AG09319 (cell line): ENCODE data around the gene NHEJ1.

ENCODE experiments used
- DNase-seq: peaks from one replicate; pipeline ENCODE4 v3.0.0-alpha.2; 2010; ENCODE audit warnings: low read depth; ENCODE audit errors: extremely low read depth
- TF ChIP-seq, protein P1 (sequence below): IDR thresholded peaks from 2 replicates; pipeline ENCODE4 v1.5.1; 2011; ENCODE audit warnings: low read depth, mild to moderate bottlenecking, inconsistent platforms, low read length, moderate library complexity

Gene NHEJ1

DNA sequence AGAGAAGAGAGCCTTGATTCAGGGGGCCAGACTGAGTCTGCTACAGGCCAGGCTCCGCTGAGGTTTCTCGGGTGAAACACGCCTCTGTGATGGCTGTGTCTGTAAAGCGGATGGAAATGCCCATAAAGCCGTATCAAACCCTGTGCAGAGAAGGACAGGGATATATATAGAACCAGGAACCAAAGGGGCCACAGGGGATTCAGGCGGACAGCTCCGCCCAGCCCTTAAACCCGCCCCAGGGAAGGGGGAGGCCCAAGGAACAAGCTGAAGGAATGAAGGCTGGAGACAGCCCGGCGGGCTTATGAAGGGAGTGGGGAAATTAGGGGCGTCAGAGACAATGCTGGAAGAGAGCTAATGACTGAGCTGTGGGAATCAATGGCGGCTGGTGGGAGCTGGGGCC, 42.1 kb downstream of the NHEJ1 start:
- no peak for DNase-seq
- TF ChIP-seq, protein P1, sequence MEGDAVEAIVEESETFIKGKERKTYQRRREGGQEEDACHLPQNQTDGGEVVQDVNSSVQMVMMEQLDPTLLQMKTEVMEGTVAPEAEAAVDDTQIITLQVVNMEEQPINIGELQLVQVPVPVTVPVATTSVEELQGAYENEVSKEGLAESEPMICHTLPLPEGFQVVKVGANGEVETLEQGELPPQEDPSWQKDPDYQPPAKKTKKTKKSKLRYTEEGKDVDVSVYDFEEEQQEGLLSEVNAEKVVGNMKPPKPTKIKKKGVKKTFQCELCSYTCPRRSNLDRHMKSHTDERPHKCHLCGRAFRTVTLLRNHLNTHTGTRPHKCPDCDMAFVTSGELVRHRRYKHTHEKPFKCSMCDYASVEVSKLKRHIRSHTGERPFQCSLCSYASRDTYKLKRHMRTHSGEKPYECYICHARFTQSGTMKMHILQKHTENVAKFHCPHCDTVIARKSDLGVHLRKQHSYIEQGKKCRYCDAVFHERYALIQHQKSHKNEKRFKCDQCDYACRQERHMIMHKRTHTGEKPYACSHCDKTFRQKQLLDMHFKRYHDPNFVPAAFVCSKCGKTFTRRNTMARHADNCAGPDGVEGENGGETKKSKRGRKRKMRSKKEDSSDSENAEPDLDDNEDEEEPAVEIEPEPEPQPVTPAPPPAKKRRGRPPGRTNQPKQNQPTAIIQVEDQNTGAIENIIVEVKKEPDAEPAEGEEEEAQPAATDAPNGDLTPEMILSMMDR = no peak

DNA sequence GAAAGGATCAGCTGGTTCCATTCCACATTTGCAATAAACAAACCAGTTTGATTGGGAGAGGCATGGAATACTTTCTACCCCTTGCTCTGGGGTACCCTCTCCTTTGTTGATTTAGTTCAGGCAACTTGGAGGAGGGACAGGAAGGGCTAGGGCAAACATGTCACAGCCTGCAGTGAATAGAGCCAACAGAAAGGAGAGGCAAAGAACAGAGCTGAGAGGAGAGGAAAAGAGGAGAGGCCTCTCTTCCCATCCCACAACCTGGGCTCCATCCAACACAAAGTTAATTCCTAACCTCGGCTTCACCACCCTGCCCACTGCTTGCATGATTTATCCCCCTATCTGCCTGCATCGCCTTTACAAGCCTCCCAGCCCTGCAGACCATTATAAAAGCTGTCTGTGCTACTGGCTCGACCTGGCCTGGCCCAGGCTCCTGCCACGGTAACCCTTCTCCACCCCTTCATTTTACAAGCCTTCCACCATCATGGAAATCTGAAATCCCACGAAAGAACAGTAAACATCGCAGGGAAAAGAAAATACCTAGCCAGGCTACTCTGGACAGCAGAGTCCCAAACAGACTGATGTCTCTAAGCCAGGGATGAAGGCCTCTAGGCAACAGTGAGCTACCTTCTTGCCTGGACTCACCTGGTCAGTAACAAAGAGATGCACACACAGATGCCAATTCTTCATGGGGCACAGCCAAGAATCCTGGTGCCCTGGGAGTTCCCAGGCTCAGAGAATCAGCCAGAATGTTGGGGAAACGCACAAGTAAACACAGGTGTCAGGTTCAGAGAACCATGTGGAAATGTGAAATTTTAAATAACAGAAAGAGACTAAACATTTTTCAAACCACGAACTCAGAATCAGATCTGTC, 43.6 kb downstream of the NHEJ1 start:
- TF ChIP-seq, protein P1 = no peak
- no peak for DNase-seq

DNA sequence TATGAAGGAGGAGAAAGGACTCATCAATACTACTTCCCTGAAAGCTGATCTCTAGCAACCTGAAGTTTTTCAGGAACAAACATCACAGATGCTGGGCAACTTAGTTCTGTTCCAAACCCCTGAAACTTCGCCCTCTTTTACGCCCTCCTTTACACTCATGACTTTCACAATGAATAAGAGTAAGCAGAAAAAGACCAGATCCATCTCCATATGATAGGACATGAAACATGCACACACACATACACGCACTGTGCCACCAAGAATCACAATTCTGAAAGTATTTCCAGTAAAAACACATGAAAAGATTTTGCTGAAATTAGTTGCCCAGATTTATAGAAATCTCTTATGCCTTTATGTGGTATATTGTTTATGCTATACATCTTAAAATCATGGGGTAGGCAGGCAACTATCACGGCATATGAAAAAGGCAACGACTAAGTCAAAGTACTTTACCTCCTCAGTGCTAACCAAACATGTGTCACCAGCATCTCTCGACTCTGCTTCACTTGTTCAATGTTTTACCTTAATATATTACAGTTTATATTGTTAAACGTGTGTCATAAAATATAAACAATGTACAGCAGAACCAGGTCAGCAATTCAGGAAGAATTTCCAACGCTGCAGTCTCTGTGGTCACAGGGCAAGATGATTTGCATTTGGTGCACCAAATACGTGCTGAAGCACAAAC, 47.8 kb downstream of the NHEJ1 start:
- TF ChIP-seq, protein P1 = no peak
- no peak for DNase-seq

DNA sequence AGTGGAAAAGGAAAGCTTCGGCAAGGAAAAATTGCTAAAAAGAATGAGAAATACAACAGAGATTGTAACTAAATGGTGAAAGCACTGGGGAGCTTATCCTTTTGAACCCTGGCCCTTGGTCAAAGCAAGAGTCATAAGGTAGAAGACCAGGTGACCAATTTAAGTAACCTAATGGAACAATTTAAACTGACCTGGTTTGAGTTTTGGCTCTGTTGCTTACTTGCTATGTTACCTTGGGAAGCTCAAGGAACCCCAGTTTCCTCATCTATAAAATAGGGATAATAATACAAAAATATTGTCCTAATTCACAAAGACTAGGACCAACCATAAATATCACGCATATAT, 48.6 kb downstream of the NHEJ1 start:
- TF ChIP-seq, protein P1 = no peak
- DNase-seq = no peak

DNA sequence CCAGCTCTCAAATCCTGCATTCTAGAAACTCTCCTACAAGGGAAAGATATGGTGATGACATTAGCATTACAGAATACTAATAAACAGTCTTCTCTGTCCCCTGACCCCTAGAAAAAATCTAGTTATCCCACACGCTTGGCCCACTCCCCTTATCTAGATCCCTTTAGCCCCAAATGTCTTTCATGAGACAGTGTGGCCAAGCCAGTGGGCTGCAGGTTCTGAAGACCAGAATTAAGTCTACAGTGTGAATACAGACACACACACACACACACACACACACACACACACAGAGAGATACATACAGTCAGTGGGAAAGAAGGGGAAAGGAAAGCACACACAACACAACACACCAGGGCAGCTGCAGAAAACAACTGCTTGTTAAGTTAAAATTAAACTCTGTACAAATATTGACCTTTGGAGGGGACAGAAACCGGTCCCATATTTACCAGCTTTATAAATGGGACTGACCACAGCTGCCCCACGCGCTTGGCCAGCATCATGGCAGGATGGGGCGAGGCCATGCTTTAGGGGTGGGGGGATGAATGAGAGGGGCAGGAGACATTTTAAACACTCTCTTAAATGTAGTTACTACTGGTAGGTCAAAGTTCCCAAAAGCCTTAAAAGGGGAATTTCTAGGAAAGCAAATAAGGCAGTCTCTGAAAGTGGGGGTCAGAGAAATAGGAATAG, 49.1 kb downstream of the NHEJ1 start:
- no peak for DNase-seq

DNA sequence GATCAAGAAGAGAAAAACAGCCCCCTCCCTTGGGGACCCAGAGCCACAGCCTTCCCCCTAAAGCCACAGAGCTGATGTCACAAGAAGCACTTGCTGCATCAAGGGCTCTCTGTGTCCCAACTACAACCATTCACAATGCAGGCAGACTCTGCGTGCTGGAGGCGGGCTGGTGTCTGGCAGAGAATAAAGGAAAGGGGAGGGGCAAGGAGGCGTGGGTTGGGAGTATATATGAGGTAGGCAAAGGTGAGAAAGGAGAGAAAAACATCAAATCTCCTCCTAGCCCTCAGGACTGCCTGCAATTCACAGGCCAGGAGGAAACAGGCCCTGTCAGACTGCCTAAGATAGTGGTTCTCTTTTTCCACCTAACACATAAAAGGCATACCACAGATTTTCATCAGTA, 51.1 kb downstream of the NHEJ1 start:
- TF ChIP-seq, protein P1 = no peak
- no peak for DNase-seq

More for the DNA sequence above, 49.1 kb downstream of the NHEJ1 start:
- TF ChIP-seq, protein P1 = no peak

DNA sequence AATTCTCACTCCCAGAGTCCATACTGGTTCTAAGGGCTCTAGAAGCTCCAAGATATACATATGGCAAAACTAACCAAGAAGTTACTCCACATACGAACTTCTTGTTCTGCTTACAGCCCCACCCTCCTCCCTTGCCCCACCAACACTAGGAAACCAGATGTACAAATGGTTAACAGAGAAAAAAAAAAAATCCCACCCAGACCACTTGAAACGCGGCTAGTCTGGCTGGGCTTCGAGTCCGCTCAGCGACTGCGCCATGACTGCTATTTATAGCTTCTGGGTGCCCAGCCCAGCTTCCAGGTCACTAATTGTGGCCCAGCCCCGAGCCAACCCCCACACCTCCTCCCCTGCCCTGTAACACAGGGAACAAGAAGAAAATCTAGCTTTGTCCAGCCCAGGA, 52.9 kb downstream of the NHEJ1 start:
- no peak for DNase-seq
- TF ChIP-seq, protein P1 = no peak
